ENCODE results near the gene USF1.
"Not testable (repeated sequence)": the region's sequence is repeated elsewhere in the genome, so short reads cannot be mapped to it uniquely, and the experiment has no call there.

The USF1 gene

DNA sequence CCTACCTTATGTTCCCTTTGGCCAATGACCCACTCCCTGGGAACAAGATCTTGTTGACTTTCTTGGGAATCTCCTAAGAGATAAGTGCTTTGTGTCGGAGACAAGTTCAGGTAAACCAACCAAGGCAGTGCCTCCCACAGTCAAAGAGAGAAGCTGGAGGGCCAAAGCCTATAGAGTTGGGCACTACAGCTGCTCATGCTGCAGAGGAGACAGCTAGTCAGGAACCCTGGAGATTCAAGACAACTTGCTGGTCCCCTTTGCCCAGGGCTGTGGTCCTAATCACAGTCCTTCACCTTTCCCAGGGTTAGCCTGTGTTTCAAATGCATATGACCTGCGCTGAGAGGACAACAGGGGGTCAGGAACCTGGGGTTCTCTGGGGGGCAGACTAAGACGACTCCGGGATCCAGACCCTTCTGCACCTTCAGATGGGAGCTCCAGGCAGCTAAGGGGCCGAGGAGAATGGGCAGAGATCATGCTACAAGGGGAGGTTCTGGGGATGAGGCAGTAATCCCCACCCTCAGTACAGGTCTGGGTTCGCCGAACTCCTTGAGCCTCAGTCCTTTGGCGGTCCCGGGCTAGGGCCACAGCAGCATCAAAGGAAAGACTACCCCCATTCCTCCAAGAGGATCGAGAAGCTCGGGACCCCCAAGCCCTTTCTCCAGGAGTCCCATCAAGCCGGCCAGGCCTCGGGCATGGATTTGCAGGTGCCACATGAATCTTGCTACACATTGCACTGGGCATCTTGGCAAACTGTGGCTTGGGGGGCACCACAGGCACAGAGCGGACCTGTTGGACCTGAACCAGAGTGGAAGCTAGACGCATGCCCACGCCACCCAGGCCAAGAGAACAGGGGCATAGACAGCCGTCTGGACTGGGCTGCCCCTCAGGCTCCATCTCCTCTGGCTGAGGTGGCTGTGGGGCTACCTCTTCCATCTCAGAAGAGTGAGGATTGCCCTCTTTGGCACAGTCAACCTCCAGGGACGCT lies 2.0 kb upstream of the USF1 start:
- DNase-seq (ENCODE audit: low read depth): no peak

DNA sequence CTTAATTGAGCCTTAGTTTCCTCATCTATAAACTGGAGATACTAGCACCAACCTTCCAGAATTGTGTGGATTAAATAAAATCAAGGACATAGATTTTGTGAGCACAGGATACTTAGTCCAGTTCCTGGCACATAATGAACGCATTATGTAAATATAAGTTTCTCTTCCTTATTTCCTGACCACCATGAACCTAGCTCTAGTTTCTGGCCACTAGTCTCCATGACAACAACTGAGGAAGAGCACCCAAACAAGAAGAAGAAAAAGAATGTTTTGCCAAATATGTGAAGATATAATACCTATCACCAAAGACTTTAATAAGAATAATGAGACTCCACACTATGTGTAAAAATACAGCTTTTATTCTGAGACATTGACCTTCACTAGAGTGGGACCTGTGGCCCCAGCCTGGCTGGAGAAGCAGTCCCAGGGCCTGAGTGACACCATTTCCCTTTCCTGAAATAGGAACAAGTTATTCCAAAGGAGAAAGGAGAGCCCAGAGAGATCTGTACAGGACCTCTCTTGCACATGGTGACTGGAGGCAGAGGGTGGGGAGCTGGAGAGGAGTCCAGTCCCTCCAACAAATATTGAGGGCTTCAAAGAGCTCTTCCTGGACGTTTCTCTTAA lies 940 bp upstream of the USF1 start:
- no peak for DNase-seq (ENCODE audit: low read depth)

DNA sequence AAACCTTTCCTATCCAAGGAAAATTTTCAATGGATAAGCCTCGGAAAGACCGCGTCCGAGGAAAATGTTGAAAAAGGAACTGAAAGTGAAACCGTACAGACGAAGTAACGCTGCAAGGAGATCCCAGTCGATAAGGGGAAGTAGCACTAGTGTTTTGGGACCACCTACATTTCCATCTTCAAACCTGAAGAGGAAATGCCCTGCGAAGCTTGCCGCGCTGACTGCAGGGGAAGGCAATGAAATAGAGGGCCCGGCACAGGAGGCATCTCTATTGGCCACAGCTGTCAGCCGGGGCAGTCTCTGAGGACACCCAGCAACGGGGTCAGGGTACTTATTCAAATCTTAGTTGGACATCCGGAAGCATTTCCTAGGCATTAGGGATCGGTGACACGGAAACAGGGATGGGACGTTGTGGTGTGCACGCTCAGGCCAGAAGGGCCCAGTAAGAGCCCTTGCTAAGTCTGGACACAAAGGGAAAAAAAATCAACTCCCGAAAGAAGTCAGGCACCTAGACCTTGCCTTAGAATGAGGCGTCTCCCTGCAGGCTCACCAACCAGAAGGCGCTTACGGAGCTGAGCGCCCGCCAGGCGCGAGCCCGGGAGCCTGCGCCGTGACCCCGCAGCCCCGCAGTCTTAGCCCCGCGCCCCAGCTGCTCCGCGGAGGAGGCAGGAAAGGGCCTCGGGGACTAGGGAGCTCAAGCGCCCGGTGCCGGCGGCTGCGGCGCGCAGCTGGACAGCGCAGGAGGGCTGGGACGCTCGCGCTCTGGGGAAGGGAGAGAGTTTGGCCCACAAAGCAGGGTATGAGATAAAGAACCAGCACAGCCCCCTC lies 655 bp downstream of the USF1 start:
- DNase-seq (ENCODE audit: low read depth): peak; percentile 68

DNA sequence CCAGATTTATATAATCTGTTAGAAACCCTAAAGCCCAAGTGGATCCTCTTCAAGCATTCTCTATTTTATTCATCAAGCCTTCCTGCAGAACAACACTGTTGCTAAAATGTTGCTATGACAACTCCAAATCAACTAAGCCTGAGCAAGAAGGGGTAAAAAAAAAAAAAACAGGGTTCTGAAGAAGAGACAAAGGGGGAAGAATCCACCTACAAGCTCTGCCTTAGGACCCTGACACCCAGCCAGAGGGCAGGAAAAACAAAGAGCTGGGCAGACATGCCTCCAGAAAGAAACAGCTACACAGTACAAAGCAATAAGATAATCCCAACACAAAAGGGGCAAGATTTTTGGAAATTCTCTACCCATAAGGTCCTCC lies 1.3 kb downstream of the USF1 start:
- DNase-seq (ENCODE audit: low read depth): no peak

DNA sequence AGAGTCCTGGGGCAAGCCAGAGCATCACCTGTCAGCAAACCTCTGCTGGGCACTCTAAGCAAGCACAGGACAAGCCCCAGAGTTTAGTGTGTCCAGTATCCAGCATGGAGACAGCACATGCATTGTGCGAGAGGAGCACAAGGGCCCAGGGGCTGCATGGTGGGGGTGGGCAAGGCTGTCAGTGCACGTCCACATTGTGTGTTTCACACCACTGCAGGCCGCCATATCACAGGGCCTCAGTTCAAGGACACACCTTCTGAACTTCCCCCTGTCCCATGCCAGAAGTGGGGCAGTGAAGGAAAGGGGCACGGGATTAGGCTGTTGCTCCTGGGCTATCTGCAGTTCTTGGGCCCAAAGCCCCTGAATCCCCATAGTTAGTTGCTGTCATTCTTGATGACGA lies 6.2 kb downstream of the USF1 start:
- no peak for DNase-seq (ENCODE audit: low read depth)

DNA sequence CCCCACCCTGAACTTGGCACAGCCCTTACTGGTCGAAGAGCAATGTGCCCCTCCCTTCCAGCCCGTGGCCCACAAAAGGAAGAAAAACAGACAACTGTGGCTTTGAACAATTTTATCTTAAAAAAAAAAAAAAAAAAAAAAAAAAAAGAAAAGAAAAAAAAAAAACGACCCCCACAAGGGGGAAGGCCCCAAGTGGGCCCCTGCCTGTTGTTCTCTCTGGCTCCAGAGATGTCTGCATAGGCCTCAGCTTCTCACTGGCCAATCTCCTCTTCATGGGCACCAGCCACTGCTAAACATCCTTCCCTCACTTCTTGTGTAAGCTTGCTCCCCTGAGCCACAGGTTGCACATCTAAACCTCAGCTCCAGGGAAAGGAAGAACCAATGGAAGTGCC lies 6.6 kb downstream of the USF1 start:
- no peak for DNase-seq (ENCODE audit: low read depth)

DNA sequence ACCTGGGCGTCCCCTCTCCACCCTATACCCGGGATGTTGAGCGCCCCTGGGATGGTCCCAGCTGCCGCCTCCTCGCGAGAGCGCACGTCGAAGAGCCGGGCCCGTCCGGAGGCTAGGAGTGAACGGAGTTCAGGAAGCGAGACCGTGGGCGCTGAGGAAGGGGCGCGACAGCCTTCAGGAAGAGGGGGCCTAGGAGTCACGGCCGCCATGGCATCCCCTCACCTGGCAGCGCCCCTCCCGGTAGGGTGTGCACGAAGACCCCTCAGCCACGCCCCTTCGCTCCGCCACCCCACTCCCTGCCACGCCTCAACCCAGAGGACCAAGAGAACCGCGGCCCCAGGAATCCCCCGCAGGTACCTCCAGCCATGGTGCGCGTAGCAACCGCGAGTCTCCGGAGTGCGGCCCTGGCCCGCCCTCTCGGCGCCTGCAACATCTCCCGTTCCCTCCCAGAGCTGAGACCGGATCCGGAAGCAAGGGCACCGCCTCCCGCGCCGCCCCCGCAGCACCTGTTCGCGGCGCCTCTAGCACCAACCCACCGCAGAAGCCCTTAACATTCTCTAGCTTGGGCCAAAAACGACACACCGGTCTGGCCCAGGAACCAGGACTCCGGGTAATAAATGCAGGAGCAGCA lies 7.1 kb downstream of the USF1 start, which contains the start of gene TSTD1:
Gene TSTD1 (minus strand): TSS at position 442 of the 631 bp plus-strand sequence. CDS start 75 bp downstream, at position 367.
- DNase-seq (ENCODE audit: low read depth): peak; percentile 43

DNA sequence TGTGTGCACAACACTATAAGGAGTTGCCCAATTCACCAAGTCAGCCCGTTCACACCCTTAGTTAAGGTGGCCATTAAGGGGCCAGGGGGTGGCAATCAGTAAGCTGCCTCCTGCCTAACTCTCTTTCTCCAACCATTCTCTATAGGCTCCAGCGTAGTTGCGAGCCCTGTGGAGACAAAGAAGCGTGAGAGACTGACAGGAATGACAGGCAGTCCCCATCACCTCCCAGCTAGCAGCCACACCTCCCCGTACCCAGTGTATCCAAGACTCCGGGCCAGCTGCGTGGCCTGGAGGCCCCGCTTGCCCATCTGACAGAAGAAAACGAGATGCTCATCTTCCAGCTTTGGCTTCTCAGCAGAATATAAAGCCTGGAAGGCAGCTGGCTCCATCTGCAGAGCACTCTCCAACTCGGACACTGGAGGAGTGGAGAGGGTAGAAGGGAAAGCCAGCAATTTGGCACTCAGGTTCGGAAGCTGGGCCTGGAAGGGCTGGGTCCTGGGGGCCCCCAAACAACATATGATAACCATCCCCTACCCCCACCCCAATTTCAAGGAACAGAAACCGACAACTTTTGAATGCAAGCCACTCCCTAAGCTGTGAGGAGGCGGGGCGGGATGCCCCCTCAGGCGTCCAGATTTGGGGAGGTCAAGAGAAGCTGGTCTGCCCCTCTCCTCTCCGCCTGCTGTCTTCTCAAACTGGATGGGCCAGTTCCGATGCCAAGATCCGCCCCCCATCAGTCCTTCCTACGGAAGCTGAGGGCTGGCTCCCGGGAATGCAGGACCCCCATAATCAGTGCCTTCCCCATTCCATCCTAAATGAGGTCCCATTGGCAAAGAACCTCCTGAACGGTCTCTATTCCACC lies 7.9 kb downstream of the USF1 start:
- no peak for DNase-seq (ENCODE audit: low read depth)

DNA sequence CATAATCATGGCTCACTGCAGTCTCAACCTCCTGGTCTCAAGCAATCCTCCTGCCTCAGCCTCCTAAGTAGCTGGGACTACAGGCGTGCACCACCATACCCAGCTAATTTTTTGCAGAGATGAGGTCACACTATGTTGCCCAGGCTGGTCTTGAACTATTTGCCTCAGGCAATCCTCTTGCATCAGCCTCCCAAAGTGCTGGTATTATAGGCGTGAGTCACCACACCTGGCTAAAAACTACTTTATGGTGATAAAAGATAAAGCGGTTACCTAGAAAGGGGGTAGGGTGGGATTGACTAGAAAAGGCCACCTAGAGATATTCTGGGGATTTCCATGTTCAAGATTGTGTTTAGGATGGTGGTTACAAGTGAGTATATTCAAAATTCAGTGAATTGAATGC lies 12.0 kb downstream of the USF1 start:
- DNase-seq (ENCODE audit: low read depth): no peak

DNA sequence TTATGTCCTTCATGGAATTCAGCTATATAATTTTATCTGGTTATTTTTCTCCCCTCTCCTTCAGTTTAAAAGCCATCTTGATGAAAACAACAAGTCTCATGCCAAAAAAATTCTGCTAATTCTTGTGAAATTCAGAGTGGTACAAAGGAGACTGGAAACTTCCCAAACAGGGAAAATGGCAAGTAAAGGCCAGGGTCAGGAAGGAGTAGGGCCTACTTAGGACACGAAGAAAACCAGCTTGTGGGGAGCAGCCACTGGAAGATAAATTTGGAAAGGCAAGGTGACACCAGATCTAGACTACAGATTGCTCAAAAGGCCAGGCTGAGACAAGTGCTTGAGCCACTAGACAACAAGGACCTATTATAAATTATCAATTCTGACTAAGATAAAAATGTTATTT lies 13.4 kb downstream of the USF1 start:
- DNase-seq (ENCODE audit: low read depth): no peak

DNA sequence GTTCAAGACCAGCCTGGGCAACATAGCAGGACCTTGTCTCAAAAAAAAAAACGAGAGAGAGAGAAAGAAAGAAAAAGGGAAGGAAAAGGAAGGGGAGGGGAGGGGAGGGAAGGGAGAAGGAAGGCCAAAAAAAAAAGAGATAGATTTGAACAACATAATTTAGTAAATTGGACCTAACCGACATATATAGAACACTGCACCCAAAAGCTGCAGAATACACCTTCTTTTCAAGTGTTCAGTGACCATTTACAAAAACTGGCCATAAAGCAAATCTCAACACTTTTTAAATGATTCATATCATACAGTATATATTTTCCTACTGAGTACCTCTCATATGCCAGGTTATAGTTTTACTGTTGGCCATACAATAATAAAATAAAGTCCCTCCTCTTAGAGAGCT lies 13.9 kb downstream of the USF1 start:
- no peak for DNase-seq (ENCODE audit: low read depth)

DNA sequence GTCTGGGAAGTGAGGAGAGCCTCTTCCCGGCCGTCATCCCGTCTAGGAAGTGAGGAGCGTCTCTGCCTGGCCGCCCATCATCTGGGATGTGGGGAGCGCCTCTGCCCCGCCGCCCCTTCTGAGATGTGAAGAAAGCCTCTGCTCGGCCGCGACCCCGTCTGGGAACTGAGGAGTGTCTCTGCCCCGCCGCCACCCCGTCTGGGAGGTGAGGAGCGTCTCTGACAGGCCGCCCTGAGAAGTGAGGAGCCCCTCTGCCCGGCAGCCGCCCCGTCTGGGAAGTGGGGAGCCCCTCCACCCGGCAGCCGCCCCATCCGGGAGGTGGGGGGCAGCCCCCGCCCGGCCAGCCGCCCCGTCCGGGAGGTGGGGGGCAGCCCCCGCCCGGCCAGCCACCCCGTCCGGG lies 16.3 kb downstream of the USF1 start:
- DNase-seq (ENCODE audit: low read depth): not testable (repeated sequence)

DNA sequence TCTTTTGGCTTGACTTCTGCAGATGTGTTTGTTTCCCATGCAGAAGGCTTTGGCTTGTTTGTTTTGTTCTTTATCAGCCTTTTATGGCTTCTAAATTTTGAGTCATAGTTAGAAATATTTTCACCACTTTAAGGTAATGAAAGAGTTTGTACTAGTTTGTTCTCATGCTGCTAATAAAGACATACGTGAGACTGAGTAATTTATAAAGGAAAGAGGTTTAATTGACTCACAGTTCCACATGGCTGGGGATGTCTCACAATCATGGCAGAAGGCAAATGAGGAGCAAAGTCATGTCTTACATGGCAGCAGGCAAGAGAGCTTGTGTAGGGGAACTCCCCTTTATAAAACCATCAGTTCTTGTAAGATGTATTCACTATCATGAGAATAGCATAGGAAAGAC lies 18.8 kb downstream of the USF1 start:
- not testable (repeated sequence) for DNase-seq (ENCODE audit: low read depth)

DNA sequence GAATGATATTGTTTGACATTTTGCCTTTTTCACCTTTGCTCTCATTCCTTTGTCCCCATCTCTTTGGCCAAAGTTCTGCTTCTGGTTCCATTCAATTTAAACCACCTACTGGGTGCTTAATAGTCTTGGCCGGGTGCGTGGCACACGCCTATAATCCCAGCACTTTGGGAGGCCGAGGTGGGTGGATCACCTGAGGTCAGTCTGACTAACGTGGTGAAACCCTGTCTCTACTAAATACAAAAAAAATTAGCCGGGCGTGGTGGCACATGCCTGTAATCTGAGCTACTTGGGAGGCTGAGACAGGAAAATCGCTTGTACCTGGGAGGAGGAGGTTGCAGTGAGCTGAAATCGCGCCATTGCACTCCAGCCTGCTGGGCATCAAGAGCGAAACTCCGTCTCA lies 23.3 kb downstream of the USF1 start:
- not testable (repeated sequence) for DNase-seq (ENCODE audit: low read depth)

DNA sequence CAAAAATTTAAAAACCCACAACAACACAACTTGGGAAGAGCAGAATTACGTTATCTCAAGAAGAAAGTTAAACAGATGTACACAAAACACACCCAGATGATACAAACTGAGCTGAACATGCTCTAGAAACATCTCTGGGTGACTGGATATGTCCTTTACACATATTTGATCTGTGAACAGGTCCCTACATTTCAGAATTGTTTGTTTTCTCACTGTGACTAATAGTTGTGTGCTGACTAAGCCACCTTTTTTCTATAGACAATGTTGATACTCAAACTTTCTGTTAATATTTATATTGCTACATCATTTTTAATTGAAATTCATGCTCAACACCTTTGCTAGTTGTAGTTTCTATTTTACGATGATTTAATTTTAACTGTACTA lies 23.8 kb downstream of the USF1 start:
- DNase-seq (ENCODE audit: low read depth): no peak

DNA sequence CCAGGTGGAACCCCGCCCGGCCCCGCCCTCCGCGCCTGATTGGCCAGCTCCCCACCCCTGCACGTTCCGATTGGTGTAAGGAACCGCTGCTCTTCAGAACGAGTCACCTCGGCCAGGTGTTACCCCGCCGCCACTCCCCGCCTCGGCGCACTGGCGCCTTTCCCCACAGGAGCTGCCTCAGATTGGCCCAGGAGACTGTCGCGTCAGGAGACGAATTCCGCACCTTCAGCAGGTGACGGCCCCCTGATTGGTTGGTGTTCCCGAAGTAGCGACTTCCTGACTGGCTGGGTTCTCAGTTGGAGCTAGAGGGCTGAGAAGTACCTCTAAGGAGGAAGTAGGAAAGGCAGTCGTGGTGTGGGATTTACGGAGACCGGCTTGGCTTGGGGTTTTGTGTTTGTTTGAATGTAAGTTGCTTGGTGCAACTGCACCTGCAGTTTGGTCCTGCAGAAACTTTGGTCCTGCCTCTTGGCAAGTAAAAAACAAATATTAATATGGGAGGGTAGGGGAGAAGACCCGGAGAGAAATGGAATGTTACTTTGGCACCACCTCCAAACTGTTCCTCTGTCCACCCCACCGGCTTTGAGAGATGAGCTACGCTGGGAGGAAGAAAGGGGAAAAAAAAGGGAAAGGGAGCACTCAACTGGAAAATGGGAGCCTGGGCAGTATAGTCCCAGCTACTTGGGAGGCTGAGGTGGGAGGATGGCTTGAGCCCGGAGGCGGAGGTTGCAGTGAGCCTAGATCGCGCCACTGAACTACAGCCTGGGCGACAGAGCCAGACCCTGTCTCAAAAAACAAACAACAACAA lies 24.4 kb downstream of the USF1 start:
- DNase-seq (ENCODE audit: low read depth): peak; percentile 59

DNA sequence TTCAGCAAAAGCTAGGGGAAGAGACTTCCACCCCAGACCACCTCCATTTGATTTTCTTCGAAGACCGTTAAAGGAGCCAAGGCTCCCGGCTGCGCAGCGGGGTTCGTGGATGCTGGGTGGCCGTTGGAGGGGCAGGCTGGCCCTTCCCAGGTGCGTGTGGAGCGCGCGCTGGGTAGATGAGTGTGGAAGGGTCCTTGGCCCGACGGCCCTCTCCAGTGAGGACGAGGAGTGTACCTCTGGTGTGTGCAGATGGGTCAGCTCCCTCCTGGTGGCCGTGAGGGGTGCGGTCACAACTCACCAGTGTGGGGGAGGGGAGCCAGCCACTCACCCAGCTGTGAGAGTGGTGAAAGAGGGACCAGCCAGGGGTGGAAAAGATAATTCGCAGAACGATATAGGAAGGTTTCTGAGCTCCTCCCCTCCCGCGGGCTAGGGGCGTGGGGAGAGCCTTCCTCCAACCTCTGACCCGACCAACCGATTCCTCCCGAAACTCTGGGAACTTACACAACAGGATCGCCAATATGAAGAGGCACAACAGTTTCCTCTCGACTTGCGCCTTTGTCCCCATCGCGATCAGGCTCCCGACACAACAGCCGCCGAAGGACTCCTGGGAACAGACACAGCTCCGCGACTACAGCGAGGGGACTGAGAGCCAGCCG lies 25.1 kb downstream of the USF1 start, which contains the start of gene F11R:
Gene F11R (minus strand): TSS at position 644 of the 656 bp plus-strand sequence. CDS start 79 bp downstream, at position 565.
- DNase-seq (ENCODE audit: low read depth): no peak

DNA sequence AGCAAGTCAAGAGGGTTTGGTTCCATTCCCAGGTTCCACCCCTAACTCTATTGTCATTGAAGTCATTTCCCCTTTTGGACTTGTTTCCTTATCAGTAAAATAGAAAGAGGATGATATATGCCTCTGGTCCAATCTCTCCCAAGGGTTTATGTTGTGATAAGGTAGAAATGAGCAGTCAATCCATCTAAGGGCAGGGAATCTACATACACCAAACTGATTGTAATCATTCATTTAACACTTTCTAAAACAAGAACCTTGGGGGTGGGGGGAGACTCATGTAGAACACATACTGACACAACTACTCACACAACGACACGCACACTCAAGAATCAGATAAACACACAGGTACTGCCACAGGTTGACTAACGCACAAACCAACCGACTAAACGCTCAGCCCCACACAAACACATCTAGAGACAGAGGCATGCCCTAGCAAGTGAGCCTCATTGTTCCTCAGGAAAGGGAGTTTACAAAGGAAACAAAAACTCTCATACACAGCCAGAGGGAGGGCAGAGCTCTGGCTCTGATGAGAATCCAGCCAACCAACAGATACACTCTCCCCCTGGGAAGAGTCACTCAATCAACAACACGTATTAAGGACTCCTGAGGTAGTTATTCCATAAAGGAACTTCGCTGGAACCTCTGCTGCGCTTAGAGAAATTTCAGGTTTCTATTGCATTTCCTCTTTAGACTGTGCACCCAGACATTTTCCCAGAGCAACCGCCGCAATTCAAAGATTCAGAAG lies 25.9 kb downstream of the USF1 start:
- DNase-seq (ENCODE audit: low read depth): no peak

Measured in iris pigment epithelial cell (primary cell).